Endothelial cell of umbilical vein (primary cell): ENCODE results near the gene ZDHHC13. TPM values are rescaled to one million over a fixed set of nuclear protein-coding genes. Genes with fewer than 3 reads are reported as not detected.

Experiments used
- BruUV-seq: library from RNA; stranded (reverse); fragments of 400-500 nt; replicated peaks from 2 replicates; lab custom pipeline; 2021; lab: Mats Ljungman, UMichigan
- CTCF ChIA-PET: fragments of 300-600, 350-600 bp; sonication (Branson Sonifier 250); formaldehyde crosslinking; loops from one replicate; lab custom pipeline; 2021; ENCODE audit warnings: antibody characterized with exemption, inconsistent platforms; lab: Charles Lee
- POLR2A ChIA-PET: fragments of 300-600, 350-600 bp; sonication (Branson Sonifier 250); formaldehyde crosslinking; loops from one replicate; lab custom pipeline; 2021; ENCODE audit warnings: antibody characterized with exemption, inconsistent platforms; lab: Charles Lee
- DNase-seq: peaks from one replicate; pipeline ENCODE4 v3.0.0-alpha.2; 2011; ENCODE audit warnings: low read depth, low spot score
- FAIRE-seq: peaks from 2 replicates; lab custom pipeline; 2011; peaks lifted over from hg19 to GRCh38; lab: Jason Lieb, UNC
- H2AFZ ChIP-seq: 2 replicates; pipeline ENCODE4 v1.6.0; 2012; ENCODE audit warnings: low read depth, low read length, control low read depth, inconsistent platforms
- H3K27ac ChIP-seq: 2 replicates; pipeline ENCODE4 v1.5.1; 2011; ENCODE audit warnings: low read depth, mild to moderate bottlenecking, control low read depth, low read length, moderate library complexity; ENCODE audit not compliant: insufficient read depth
- H3K27me3 ChIP-seq, 2 experiments: 2 replicates each; pipeline versions ENCODE4 v1.6.0 to v1.6.1; 2011; ENCODE audit warnings: low read length in 2 of 2, mixed read lengths in 1 of 2; ENCODE audit not compliant: control insufficient read depth in 2 of 2, insufficient read depth in 2 of 2
- H3K36me3 ChIP-seq, 2 experiments: 2 replicates in 1 of 2; 3 replicates in 1 of 2; pipeline ENCODE4 v1.5.1; 2011; ENCODE audit warnings: low read length in 2 of 2, mild to moderate bottlenecking in 1 of 2, moderate library complexity in 1 of 2; ENCODE audit not compliant: control insufficient read depth in 2 of 2, insufficient read depth in 2 of 2; ENCODE audit errors: extremely low read depth in 1 of 2
- H3K4me1 ChIP-seq: 3 replicates; pipeline ENCODE4 v1.5.1; 2011; ENCODE audit warnings: mild to moderate bottlenecking, low read length; ENCODE audit not compliant: control insufficient read depth, insufficient read depth; ENCODE audit errors: extremely low read depth
- H3K4me2 ChIP-seq: 2 replicates; pipeline ENCODE4 v1.6.1; 2011; ENCODE audit warnings: low read length, control low read depth, mixed read lengths; ENCODE audit not compliant: insufficient read depth
- H3K4me3 ChIP-seq, 3 experiments: fragments of 200-600 bp in 1 of 3; sonication (generic), shearing (Covaris generic) in 1 of 3; replicated peaks in 1 of 3; 2 replicates each; pipeline ENCODE4 v1.5.1; 2011 to 2016; ENCODE audit warnings: control low read depth in 3 of 3, low read length in 3 of 3, mild to moderate bottlenecking in 2 of 3, inconsistent platforms in 1 of 3, low read depth in 1 of 3, moderate library complexity in 1 of 3; ENCODE audit not compliant: insufficient read depth in 1 of 3
- H3K79me2 ChIP-seq: 2 replicates; pipeline ENCODE4 v1.6.0; 2012; ENCODE audit warnings: low read length, inconsistent platforms; ENCODE audit not compliant: control insufficient read depth, insufficient read depth
- H3K9ac ChIP-seq: replicated peaks from 2 replicates; pipeline ENCODE3; 2011; ENCODE audit warnings: low read length, control low read depth; ENCODE audit not compliant: insufficient read depth; ENCODE audit errors: extremely low read depth
- H3K9me1 ChIP-seq: replicated peaks from 3 replicates; pipeline ENCODE4 v1.6.0; 2011; ENCODE audit warnings: mild to moderate bottlenecking, low read length; ENCODE audit not compliant: control insufficient read depth, insufficient read depth; ENCODE audit errors: extremely low read depth
- H3K9me3 ChIP-seq: replicated peaks from 2 replicates; pipeline ENCODE4 v1.5.1; 2012; ENCODE audit warnings: low read length, inconsistent platforms; ENCODE audit not compliant: control insufficient read depth, insufficient read depth
- H4K20me1 ChIP-seq: replicated peaks from 2 replicates; pipeline ENCODE3; 2011; ENCODE audit warnings: mild to moderate bottlenecking, low read length; ENCODE audit not compliant: control insufficient read depth, insufficient read depth; ENCODE audit errors: extremely low read depth
- EZH2 ChIP-seq: IDR thresholded peaks from 2 replicates; pipeline ENCODE4 v1.6.1; 2012; ENCODE audit warnings: borderline replicate concordance, low read depth, mild to moderate bottlenecking, moderate library complexity, low read length, inconsistent platforms; ENCODE audit not compliant: severe bottlenecking
- FOS ChIP-seq: IDR thresholded peaks from 2 replicates; pipeline ENCODE4 v1.6.1; 2011; ENCODE audit warnings: mild to moderate bottlenecking, low read length, moderate library complexity, borderline replicate concordance; ENCODE audit not compliant: insufficient read depth
- GATA2 ChIP-seq: IDR thresholded peaks from 2 replicates; pipeline ENCODE4 v1.7.0; 2011; ENCODE audit warnings: low read depth, mild to moderate bottlenecking, moderate library complexity, mixed read lengths, low read length; ENCODE audit not compliant: insufficient read length, insufficient read depth
- JUN ChIP-seq: IDR thresholded peaks from 2 replicates; pipeline ENCODE4 v1.6.1; 2011; ENCODE audit warnings: borderline replicate concordance, low read depth; ENCODE audit not compliant: insufficient read length, insufficient read depth
- MYC ChIP-seq: IDR thresholded peaks from one replicate; pipeline ENCODE4 v1.6.1; 2011; ENCODE audit warnings: mild to moderate bottlenecking, low read depth, low read length
- POLR2A ChIP-seq: IDR thresholded peaks from 2 replicates; pipeline ENCODE4 v1.6.1; 2012; ENCODE audit warnings: low read depth, mild to moderate bottlenecking, control low read depth, low read length
- POLR2AphosphoS5 ChIP-seq: IDR thresholded peaks from 2 replicates; pipeline ENCODE4 v1.6.1; 2012; ENCODE audit warnings: low read depth, mild to moderate bottlenecking, control low read depth, low read length, moderate library complexity; ENCODE audit not compliant: insufficient read depth
- dilution Hi-C: fragments of 300-500 bp; cut with MboI; formaldehyde crosslinking; loops from one replicate; pipeline ENCODE4 v1.15.0; 2019; ENCODE audit warnings: low sequenced_read_pairs; ENCODE audit not compliant: extremely low pct_ligation_motif_present
- intact Hi-C: fragments of 100-400 bp; cut with micrococcal nuclease; formaldehyde crosslinking; loops from one replicate; pipeline ENCODE4 v1.10.0; 2022
- polyA plus RNA-seq, 4 experiments: library from polyadenylated mRNA; depleted of rRNA in 3 of 4; stranded (reverse) in 3 of 4; unstranded in 1 of 4; fragments of >200 nt; gene quantifications; 2 replicates each; pipeline versions ENCODE4 v1.2.1 to v1.2.3, GENCODE V29; 2011 to 2012; ENCODE audit warnings: missing spikeins in 1 of 4
- total RNA-seq: library from RNA; stranded (reverse); gene quantifications from 2 replicates; pipeline ENCODE4 v1.2.3, GENCODE V29; 2021
- TF ChIP-seq, protein P1 (sequence below): IDR thresholded peaks from 2 replicates; pipeline ENCODE4 v1.6.1; 2011; ENCODE audit not compliant: insufficient read depth, insufficient read length
- TF ChIP-seq, protein P2 (sequence below), 2 donors: IDR thresholded peaks; 1 replicate in 1 of 2; 2 replicates in 1 of 2; pipeline ENCODE4 v1.5.1; 2011; ENCODE audit warnings: low read length in 2 of 2, mild to moderate bottlenecking in 2 of 2, moderate library complexity in 2 of 2, control low read depth in 1 of 2, inconsistent platforms in 1 of 2, low read depth in 1 of 2; ENCODE audit not compliant: insufficient read depth in 1 of 2; ENCODE audit errors: extremely low read depth in 1 of 2

The ZDHHC13 gene
- total and polyA plus RNA-seq, 2 donors (not counting 3 experiments of a cell fraction or from before 2014, with no cell fraction given) = 37.4 to 52.9 TPM

DNA sequence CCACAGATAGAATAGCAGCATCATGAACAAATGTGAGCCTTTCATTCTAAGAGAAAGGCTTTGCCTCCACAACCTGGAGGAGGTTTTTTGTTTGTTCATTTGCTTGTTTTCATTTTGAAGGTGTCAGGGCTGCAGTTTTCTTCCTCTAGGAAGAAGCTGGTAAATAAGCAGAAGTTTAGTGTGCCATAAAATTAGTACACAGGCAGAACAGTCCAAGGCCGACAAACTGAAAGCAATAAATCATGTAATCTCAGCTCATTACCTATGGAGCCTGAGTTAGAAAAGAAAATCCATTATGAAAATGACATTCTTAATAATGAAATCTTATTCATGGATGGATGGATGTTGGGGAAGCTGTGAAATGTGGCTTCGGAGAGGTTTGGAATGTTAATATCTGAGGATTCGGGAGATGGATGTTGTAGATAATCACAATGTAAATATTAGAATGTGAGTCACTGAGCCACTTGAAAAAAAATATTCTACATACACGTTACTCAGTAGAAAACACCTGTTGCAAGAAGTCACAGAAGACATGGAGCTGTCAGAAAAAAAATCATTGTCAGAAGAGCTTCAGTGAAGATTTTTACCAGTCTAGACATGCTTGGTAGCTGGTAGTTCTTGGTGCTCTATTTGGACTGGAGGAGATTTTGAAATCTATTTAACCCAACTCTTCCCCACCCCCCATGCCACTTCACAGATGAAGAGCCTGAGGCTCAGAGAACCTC lies 15.0 kb upstream of the ZDHHC13 start:
- H3K9me3 ChIP-seq = no peaks in the 10 kb centered on the region
- no peaks in the 10 kb centered on the region for H3K79me2 ChIP-seq
- TF ChIP-seq, protein P1, sequence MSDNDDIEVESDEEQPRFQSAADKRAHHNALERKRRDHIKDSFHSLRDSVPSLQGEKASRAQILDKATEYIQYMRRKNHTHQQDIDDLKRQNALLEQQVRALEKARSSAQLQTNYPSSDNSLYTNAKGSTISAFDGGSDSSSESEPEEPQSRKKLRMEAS = no peak
- TF ChIP-seq POLR2A = no peak
- TF ChIP-seq JUN = no peak
- TF ChIP-seq MYC = no peak
- no peak for TF ChIP-seq FOS
- no peak for TF ChIP-seq GATA2
- no peak for TF ChIP-seq EZH2
- TF ChIP-seq, protein P2, sequence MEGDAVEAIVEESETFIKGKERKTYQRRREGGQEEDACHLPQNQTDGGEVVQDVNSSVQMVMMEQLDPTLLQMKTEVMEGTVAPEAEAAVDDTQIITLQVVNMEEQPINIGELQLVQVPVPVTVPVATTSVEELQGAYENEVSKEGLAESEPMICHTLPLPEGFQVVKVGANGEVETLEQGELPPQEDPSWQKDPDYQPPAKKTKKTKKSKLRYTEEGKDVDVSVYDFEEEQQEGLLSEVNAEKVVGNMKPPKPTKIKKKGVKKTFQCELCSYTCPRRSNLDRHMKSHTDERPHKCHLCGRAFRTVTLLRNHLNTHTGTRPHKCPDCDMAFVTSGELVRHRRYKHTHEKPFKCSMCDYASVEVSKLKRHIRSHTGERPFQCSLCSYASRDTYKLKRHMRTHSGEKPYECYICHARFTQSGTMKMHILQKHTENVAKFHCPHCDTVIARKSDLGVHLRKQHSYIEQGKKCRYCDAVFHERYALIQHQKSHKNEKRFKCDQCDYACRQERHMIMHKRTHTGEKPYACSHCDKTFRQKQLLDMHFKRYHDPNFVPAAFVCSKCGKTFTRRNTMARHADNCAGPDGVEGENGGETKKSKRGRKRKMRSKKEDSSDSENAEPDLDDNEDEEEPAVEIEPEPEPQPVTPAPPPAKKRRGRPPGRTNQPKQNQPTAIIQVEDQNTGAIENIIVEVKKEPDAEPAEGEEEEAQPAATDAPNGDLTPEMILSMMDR (IDR thresholded peaks at IDR 0.05; ENCODE audit: extremely low read depth in 1 of 2, insufficient read depth in 1 of 2, low read depth in 1 of 2, low read length in 2 of 2) = no peak
- TF ChIP-seq POLR2AphosphoS5 = no peak
- ChIA-PET CTCF (interaction anchor here (0.9 to 2.5 kb wide), 6 partner anchors 15 to 40 kb away, joined by 3 to 20 read pairs (median 4); partner anchors contain the start of gene ZDHHC13), POLR2A (interaction anchor here (0.7 to 1.3 kb wide), 3 partner anchors 9 to 14 kb away, joined by 3 to 5 read pairs (median 3); no protein-coding TSS in a partner anchor)
- peak overlapping the region; percentile 11 for H3K4me2 ChIP-seq
- H3K27me3 ChIP-seq = no peaks in the 10 kb centered on the region
- H3K9me1 ChIP-seq = no peaks in the 10 kb centered on the region
- intact Hi-C loops (no loop called here), dilution Hi-C loops (no loop called here)
- no peak overlapping the region for H3K27ac ChIP-seq
- BruUV-seq = no TSS peak
- H3K36me3 ChIP-seq = no peaks in the 10 kb centered on the region
- no peak overlapping the region for H2AFZ ChIP-seq
- DNase-seq (peak; percentile 28), FAIRE-seq (peak; percentile 70)
- no peak overlapping the region for H3K4me3 ChIP-seq
- H3K4me1 ChIP-seq = peaks cover 15% of the 10 kb centered on the region
- no peak overlapping the region for H3K9ac ChIP-seq
- H4K20me1 ChIP-seq = no peaks in the 10 kb centered on the region
